ENCODE results near the gene HYI. TPM values are rescaled to one million over a fixed set of nuclear protein-coding genes. Genes with fewer than 3 reads are reported as not detected.
A peak's percentile ranks its signal among the peaks of the same experiment; 100 is the strongest.
"Not testable (repeated sequence)": the region's sequence is repeated elsewhere in the genome, so short reads cannot be mapped to it uniquely, and the experiment has no call there.

HYI gene, protein sequence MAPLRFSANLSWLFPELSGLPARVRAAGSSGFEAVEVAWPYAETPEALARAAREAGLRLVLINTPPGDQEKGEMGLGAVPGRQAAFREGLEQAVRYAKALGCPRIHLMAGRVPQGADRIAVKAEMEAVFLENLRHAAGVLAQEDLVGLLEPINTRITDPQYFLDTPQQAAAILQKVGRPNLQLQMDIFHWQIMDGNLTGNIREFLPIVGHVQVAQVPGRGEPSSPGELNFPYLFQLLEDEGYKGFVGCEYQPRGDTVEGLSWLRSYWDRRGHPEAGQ
- 10 to 100 TPM; 66.6 to 79.3 (median 70.1) TPM for total RNA-seq

DNA sequence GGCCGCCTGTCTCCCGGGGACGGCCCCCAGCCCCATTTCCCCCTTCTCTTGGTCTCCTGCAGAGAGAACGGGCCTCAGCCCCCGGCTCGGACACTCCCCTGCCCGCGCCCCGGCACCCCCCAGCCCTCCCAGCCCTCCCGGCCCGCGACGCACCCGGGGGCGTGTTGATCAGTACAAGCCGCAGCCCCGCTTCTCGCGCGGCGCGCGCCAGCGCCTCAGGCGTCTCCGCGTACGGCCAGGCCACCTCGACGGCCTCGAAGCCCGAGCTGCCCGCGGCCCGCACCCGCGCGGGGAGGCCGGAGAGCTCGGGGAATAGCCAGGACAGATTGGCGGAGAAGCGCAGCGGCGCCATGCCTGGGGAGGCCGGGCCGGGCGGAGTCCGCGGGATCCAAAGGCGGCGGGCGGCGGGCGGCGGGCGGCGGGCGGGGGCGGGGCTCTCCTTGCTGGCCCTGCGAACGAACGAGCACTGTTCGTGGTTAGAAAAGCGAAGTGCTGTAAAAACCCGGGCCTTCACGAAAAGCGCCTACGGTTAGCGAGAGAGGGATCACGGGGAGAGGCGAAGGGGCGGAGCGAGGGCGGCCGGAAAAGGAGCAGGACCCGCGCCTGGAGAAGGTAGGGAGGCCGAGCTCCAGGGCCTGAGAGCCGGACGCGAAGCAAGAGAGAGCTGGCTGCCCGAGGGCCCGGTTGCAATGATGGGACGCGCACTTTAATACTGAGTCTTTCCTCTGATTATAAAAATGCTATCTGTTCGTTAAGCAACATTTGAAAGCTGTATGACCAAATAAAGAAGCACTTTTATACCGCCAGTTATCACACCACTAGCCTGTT is at the start of gene HYI:
Gene HYI, minus strand, starts transcription at position 490 of the 828 bp plus-strand sequence. Its CDS starts 138 bp downstream, at position 352.
- Histone ChIP-seq H3K9me3 (no peaks in the 10 kb centered on the region), H3K4me3 (peak within 1 kb of the TSS; percentile 57 to 87 (median 74)), H3K27me3 (no peaks in the 10 kb centered on the region), H3K4me1 (no peaks in the 10 kb centered on the region), H3K36me3 (no peaks in the 10 kb centered on the region), H3K27ac (peak within 1 kb of the TSS; percentile 92 to 96)
- TF ChIP-seq POLR2A (IDR thresholded peaks at IDR 0.05): no peak
- TF ChIP-seq, protein P1, sequence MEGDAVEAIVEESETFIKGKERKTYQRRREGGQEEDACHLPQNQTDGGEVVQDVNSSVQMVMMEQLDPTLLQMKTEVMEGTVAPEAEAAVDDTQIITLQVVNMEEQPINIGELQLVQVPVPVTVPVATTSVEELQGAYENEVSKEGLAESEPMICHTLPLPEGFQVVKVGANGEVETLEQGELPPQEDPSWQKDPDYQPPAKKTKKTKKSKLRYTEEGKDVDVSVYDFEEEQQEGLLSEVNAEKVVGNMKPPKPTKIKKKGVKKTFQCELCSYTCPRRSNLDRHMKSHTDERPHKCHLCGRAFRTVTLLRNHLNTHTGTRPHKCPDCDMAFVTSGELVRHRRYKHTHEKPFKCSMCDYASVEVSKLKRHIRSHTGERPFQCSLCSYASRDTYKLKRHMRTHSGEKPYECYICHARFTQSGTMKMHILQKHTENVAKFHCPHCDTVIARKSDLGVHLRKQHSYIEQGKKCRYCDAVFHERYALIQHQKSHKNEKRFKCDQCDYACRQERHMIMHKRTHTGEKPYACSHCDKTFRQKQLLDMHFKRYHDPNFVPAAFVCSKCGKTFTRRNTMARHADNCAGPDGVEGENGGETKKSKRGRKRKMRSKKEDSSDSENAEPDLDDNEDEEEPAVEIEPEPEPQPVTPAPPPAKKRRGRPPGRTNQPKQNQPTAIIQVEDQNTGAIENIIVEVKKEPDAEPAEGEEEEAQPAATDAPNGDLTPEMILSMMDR (IDR thresholded peaks at IDR 0.05): no peak
- peak; percentile 4 to 21 (median 13) for TF ChIP-seq POLR2AphosphoS5 (IDR thresholded peaks at IDR 0.05)
- intact Hi-C loops (cut with DNase I; ENCODE audit: low total_unique reads): no loop called here
- peak; percentile 75 to 85 for DNase-seq (ENCODE audit: low spot score in 2 of 2)

DNA sequence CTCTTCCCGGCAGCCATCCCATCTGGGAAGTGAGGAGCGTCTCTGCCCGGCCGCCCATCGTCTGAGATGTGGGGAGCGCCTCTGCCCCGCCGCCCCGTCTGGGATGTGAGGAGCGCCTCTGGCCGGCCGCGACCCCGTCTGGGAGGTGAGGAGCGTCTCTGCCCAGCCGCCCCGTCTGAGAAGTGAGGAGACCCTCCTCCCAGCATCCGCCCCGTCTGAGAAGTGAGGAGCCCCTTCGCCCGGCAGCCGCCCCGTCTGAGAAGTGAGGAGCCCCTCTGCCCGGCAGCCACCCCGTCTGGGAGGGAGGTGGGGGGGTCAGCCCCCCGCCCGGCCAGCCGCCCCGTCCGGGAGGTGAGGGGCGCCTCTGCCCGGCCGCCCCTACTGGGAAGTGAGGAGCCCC is 48.1 kb upstream of the HYI start:
- not testable (repeated sequence) for H3K4me3 ChIP-seq

DNA sequence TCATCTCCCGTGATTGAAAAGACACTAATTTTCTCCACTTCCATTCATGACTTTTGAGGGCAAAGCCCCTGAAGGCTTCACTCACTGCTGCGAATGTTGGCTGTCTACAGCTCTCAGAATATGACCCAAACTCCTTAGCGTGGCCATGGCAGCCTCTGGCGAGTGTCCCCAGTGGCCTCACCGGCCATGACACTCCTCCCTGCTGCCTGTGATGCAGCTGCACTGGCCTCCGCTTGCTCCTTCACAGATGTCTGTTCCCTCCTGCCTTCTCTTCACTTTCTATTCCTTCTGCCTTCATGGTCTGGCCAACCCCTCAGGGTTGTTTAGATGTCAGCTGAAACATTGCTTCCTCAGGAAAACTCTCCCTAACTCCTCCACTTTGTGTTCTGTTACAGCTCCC is 46.2 kb upstream of the HYI start:
- no peaks in the 10 kb centered on the region for H3K36me3 ChIP-seq

More for the DNA sequence above, 48.1 kb upstream of the HYI start:
- H3K9me3 ChIP-seq; H3K36me3 ChIP-seq; H3K4me1 ChIP-seq; H3K27me3 ChIP-seq; H3K27ac ChIP-seq; DNase-seq (ENCODE audit: low spot score in 2 of 2); intact Hi-C loops (cut with DNase I; ENCODE audit: low total_unique reads): not testable (repeated sequence)

DNA sequence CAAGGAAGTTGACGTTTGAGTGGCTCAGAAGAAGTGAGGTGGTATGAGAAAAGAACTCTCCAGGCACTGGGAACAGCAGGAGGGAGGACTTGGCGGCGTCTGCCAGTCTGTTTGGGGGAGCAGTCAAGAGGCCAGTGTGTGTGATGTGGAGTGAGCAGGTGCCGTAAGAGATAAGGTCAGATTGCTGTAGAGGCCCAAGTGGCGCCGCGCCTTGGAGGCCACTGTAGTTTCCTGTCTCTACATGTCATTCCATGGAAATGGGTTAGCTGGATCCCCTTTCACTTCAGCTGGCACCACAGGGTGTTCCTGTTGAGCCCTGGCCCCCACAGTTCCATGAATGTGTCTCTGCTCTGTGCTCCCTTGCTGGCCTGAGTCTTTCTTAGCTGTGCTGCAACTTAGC is 41.5 kb upstream of the HYI start:
- Histone ChIP-seq H3K4me3 (no peak overlapping the region), H3K27me3 (no peaks in the 10 kb centered on the region), H3K27ac (no peak overlapping the region), H3K36me3 (no peaks in the 10 kb centered on the region), H3K4me1 (no peaks in the 10 kb centered on the region), H3K9me3 (peaks cover 0 to 6% of the 10 kb centered on the region in 2 donors)
- intact Hi-C loops (cut with DNase I; ENCODE audit: low total_unique reads): no loop called here
- no peak for DNase-seq (ENCODE audit: low spot score in 2 of 2)
- no peak for TF ChIP-seq POLR2AphosphoS5 (IDR thresholded peaks at IDR 0.05)
- TF ChIP-seq POLR2A (IDR thresholded peaks at IDR 0.05): no peak
- TF ChIP-seq, protein P1 (IDR thresholded peaks at IDR 0.05): no peak

More for the DNA sequence above, 46.2 kb upstream of the HYI start:
- TF ChIP-seq POLR2A (IDR thresholded peaks at IDR 0.05): no peak
- no peak for TF ChIP-seq POLR2AphosphoS5 (IDR thresholded peaks at IDR 0.05)
- TF ChIP-seq, protein P1 (IDR thresholded peaks at IDR 0.05): no peak
- intact Hi-C loops (cut with DNase I; ENCODE audit: low total_unique reads): no loop called here
- no peaks in the 10 kb centered on the region for H3K4me1 ChIP-seq
- no peaks in the 10 kb centered on the region for H3K27me3 ChIP-seq
- DNase-seq (ENCODE audit: low spot score in 2 of 2): no peak
- H3K9me3 ChIP-seq: no peaks in the 10 kb centered on the region
- H3K4me3 ChIP-seq: no peak overlapping the region
- H3K27ac ChIP-seq: no peak overlapping the region

DNA sequence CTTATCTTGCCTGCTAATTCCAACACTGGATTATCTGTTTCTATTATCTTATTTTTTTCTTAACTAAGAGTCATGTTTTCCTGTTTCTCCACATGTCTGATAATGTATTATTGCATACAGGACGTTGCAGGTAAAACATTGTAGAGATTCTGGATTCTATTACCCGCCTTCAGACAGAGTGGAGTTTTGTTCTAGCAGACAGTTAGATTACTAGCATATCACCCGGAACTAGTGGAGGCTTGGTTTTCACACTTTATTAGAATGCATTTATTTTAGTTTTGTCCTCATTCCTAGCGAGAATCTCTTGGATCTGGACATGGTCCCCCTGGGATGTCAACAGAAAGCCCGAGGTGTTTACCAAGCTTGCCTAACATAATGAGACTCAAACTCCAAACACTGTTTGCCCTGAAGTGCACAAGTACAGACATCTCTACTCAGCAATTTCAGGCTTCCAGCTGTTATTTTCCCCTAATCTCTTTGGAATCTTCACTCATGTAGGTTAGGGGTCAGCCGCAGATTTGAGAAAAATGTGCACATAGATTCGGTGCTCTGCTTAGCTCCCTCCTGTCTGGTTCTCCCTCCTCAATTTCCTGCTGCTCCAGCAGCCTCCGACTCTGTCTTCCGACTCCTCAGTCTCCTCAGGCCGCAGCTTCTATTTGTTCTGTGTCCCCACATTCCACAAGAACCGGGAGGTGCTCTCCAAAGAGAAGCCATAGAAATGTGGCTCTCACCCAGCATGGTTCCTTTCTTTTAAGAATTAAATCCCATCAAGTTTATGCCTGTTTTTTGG is 40.1 kb upstream of the HYI start:
- intact Hi-C loops (cut with DNase I; ENCODE audit: low total_unique reads): no loop called here
- Histone ChIP-seq H3K27ac (peak overlapping the region in 1 of 2 donors; percentile 2), H3K4me1 (no peaks in the 10 kb centered on the region), H3K27me3 (no peaks in the 10 kb centered on the region), H3K36me3 (no peaks in the 10 kb centered on the region), H3K4me3 (no peak overlapping the region), H3K9me3 (peaks cover 0 to 7% of the 10 kb centered on the region in 2 donors)
- TF ChIP-seq POLR2AphosphoS5 (IDR thresholded peaks at IDR 0.05) (no peak), POLR2A (IDR thresholded peaks at IDR 0.05) (no peak)
- TF ChIP-seq, protein P1 (IDR thresholded peaks at IDR 0.05): no peak
- DNase-seq (ENCODE audit: low spot score in 2 of 2): no peak
